ENCODE data around the gene PLA2G6.
"Not testable (repeated sequence)": the region's sequence is repeated elsewhere in the genome, so short reads cannot be mapped to it uniquely, and the experiment has no call there.

PLA2G6 gene

DNA sequence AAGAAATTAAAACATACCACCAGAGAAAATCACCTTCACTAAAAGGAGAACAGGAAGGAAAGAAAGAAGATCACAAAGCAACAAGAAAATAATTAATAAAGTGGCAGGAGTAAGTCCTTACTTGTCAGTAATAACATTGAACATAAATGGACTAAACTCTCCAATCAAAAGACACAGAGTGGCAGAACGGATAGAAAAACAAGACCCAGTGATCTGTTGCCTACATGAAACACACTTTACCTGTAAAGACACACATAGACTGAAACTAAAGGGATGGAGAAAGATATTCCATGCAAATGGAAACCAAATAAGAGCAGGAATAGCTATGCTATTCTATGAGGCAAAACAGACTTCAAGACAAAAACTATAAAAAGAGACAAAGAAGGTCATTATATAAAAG lies 25.9 kb downstream of the PLA2G6 start:
- 0 out of 2 replicates have a peak, but pooled peaks cover 6% of the 10 kb centered on the region for H4K20me1 ChIP-seq (ENCODE audit: insufficient read depth, low read length)
- no peak overlapping the region for H3K4me3 ChIP-seq (ENCODE audit: low read depth in 1 of 2, low read length in 2 of 2)
- H3K4me2 ChIP-seq (ENCODE audit: insufficient read depth, low read length): no peak overlapping the region
- H3K9me3 ChIP-seq (ENCODE audit: insufficient read depth, low read length, severe bottlenecking): no peaks in the 10 kb centered on the region
- H2AFZ ChIP-seq (ENCODE audit: low read depth, low read length): no peak overlapping the region
- no peak for ATAC-seq (ENCODE audit: insufficient read depth, low read depth)
- H3K36me3 ChIP-seq (ENCODE audit: insufficient read depth, low read length): peaks cover 12% of the 10 kb centered on the region; the same call in 1 of the 2 replicates
- H3K27ac ChIP-seq (ENCODE audit: low read length): no peak overlapping the region
- no peak overlapping the region for H3K9ac ChIP-seq (ENCODE audit: low read depth, low read length)
- H3K4me1 ChIP-seq (ENCODE audit: insufficient read depth, low read length): no peaks in the 10 kb centered on the region
- H3K27me3 ChIP-seq (ENCODE audit: insufficient read depth, low read length, poor library complexity): no peaks in the 10 kb centered on the region
- DNase-seq: no peak
- TF ChIP-seq, protein P1, sequence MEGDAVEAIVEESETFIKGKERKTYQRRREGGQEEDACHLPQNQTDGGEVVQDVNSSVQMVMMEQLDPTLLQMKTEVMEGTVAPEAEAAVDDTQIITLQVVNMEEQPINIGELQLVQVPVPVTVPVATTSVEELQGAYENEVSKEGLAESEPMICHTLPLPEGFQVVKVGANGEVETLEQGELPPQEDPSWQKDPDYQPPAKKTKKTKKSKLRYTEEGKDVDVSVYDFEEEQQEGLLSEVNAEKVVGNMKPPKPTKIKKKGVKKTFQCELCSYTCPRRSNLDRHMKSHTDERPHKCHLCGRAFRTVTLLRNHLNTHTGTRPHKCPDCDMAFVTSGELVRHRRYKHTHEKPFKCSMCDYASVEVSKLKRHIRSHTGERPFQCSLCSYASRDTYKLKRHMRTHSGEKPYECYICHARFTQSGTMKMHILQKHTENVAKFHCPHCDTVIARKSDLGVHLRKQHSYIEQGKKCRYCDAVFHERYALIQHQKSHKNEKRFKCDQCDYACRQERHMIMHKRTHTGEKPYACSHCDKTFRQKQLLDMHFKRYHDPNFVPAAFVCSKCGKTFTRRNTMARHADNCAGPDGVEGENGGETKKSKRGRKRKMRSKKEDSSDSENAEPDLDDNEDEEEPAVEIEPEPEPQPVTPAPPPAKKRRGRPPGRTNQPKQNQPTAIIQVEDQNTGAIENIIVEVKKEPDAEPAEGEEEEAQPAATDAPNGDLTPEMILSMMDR (IDR thresholded peaks at IDR 0.05; ENCODE audit: borderline replicate concordance, extremely low read depth, low read length, poor library complexity, severe bottlenecking): no peak
- no peak for TF ChIP-seq EZH2 (IDR thresholded peaks at IDR 0.05; ENCODE audit: borderline replicate concordance, low read depth, low read length, severe bottlenecking)
- H3K79me2 ChIP-seq (ENCODE audit: insufficient read depth, low read length): peaks cover 8% of the 10 kb centered on the region; the same call in 1 of the 2 replicates

DNA sequence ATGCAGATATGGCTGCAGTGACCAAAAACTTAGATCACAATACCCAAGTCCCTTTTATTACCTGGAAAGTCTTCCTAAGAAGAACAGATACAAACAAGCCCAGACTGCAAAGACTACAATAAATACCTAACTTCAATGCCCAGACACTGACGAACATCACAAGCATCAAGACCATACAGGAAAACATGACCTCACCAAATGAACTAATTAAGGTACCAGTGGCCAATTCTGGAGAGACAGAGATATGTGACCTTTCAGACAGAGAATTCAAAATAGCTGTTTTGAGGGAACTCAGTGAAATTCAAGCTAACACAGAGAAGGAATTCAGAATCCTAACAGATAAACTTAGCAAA lies 27.1 kb downstream of the PLA2G6 start:
- not testable (repeated sequence) for H3K4me1 ChIP-seq (ENCODE audit: insufficient read depth, low read length); H3K27ac ChIP-seq (ENCODE audit: low read length); H4K20me1 ChIP-seq (ENCODE audit: insufficient read depth, low read length); DNase-seq; H3K27me3 ChIP-seq (ENCODE audit: insufficient read depth, low read length, poor library complexity); H3K4me2 ChIP-seq (ENCODE audit: insufficient read depth, low read length); H2AFZ ChIP-seq (ENCODE audit: low read depth, low read length); H3K4me3 ChIP-seq (ENCODE audit: low read depth in 1 of 2, low read length in 2 of 2); H3K9me3 ChIP-seq (ENCODE audit: insufficient read depth, low read length, severe bottlenecking); H3K79me2 ChIP-seq (ENCODE audit: insufficient read depth, low read length); H3K9ac ChIP-seq (ENCODE audit: low read depth, low read length); ATAC-seq (ENCODE audit: insufficient read depth, low read depth)
- H3K36me3 ChIP-seq (ENCODE audit: insufficient read depth, low read length): peaks cover 12% of the 10 kb centered on the region; the same call in 1 of the 2 replicates

DNA sequence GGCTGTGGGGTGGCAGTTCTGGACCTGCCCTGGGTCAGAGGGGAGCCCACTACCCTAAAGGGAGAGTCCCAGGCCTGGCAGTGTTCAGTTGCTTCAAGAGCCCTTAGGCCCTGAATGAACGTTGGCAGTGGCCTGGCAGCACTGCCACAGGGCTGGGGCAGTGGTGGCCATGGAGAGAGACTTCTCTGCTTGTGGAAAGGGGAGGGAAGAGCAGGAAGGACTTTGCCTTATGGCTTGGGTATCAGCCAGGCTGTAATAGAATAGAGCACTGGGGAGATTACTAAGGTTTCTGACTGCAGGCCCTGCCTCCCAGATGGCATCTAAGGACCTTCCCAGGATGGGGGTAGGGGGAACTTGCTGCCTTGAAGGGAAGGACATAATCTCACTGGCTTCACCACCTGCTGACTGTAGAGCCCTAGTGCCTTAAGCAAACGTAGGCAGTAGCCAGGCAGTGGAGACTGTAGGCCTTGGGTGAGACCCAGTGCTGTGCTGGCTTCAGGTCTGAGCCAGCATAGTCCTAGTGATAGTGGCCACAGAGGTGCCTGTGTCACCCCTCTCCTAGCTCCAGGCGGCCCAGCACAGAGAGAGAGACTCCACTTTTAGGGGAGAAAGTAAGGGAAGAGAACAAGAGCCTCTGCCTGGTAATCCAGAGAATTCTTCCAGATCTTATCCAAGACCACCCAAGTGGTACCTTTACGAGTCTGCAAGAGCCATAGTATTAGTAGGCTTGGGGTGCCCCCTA lies 27.6 kb downstream of the PLA2G6 start:
- Histone ChIP-seq H4K20me1 (ENCODE audit: insufficient read depth, low read length) (0 out of 2 replicates have a peak, but pooled peaks cover 6% of the 10 kb centered on the region), H3K9me3 (ENCODE audit: insufficient read depth, low read length, severe bottlenecking) (no peaks in the 10 kb centered on the region), H3K27me3 (ENCODE audit: insufficient read depth, low read length, poor library complexity) (no peaks in the 10 kb centered on the region), H3K4me3 (ENCODE audit: low read depth in 1 of 2, low read length in 2 of 2) (no peak overlapping the region), H3K36me3 (ENCODE audit: insufficient read depth, low read length) (peaks cover 12% of the 10 kb centered on the region; the same call in 1 of the 2 replicates), H3K9ac (ENCODE audit: low read depth, low read length) (no peak overlapping the region), H3K27ac (ENCODE audit: low read length) (no peak overlapping the region), H3K4me2 (ENCODE audit: insufficient read depth, low read length) (no peak overlapping the region), H3K4me1 (ENCODE audit: insufficient read depth, low read length) (no peaks in the 10 kb centered on the region), H3K79me2 (ENCODE audit: insufficient read depth, low read length) (peaks cover 8% of the 10 kb centered on the region; the same call in 1 of the 2 replicates), H2AFZ (ENCODE audit: low read depth, low read length) (no peak overlapping the region)
- TF ChIP-seq EZH2 (IDR thresholded peaks at IDR 0.05; ENCODE audit: borderline replicate concordance, low read depth, low read length, severe bottlenecking): no peak
- TF ChIP-seq, protein P1 (IDR thresholded peaks at IDR 0.05; ENCODE audit: borderline replicate concordance, extremely low read depth, low read length, poor library complexity, severe bottlenecking): no peak
- DNase-seq (no peak), ATAC-seq (ENCODE audit: insufficient read depth, low read depth) (no peak)

DNA sequence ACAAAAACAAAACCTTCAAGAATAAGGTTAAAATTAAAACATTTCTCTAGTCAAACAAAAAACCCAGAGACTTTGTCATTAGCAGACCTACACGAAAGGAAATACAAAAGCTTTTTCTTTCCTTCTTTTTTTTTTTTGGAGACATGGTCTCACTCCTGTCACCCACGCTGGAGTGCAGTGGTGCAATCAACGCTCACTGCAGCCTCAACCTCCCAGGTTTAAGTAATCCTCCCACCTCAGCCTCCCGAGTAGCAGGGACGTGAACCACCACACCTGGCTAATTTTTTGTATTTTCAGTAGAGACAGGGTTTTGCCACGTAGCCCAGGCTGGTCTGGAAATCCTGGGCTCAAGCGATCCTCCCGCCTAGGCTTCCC lies 30.5 kb downstream of the PLA2G6 start:
- ATAC-seq (ENCODE audit: insufficient read depth, low read depth) (no peak), DNase-seq (no peak)
- no peak for TF ChIP-seq EZH2 (IDR thresholded peaks at IDR 0.05; ENCODE audit: borderline replicate concordance, low read depth, low read length, severe bottlenecking)
- TF ChIP-seq, protein P1 (IDR thresholded peaks at IDR 0.05; ENCODE audit: borderline replicate concordance, extremely low read depth, low read length, poor library complexity, severe bottlenecking): no peak
- no peaks in the 10 kb centered on the region for H3K27me3 ChIP-seq (ENCODE audit: insufficient read depth, low read length, poor library complexity)
- no peak overlapping the region for H3K9ac ChIP-seq (ENCODE audit: low read depth, low read length)
- H2AFZ ChIP-seq (ENCODE audit: low read depth, low read length): no peak overlapping the region
- H4K20me1 ChIP-seq (ENCODE audit: insufficient read depth, low read length): 0 out of 2 replicates have a peak, but pooled peaks cover 6% of the 10 kb centered on the region
- H3K36me3 ChIP-seq (ENCODE audit: insufficient read depth, low read length): peaks cover 12% of the 10 kb centered on the region; the same call in 1 of the 2 replicates
- H3K79me2 ChIP-seq (ENCODE audit: insufficient read depth, low read length): peaks cover 8% of the 10 kb centered on the region; the same call in 1 of the 2 replicates
- H3K4me1 ChIP-seq (ENCODE audit: insufficient read depth, low read length): no peaks in the 10 kb centered on the region
- H3K9me3 ChIP-seq (ENCODE audit: insufficient read depth, low read length, severe bottlenecking): no peaks in the 10 kb centered on the region
- no peak overlapping the region for H3K4me3 ChIP-seq (ENCODE audit: low read depth in 1 of 2, low read length in 2 of 2)
- no peak overlapping the region for H3K27ac ChIP-seq (ENCODE audit: low read length)
- H3K4me2 ChIP-seq (ENCODE audit: insufficient read depth, low read length): no peak overlapping the region
